Astrocyte of the spinal cord (primary cell): ENCODE data around the gene LCLAT1.

Experiments
- DNase-seq: peaks from one replicate; pipeline ENCODE4 v3.0.0; 2011; ENCODE audit warnings: low read depth, low spot score
- H3K4me3 ChIP-seq: 2 replicates; pipeline ENCODE4 v1.5.1; 2011; ENCODE audit warnings: low read depth, mild to moderate bottlenecking, low read length, moderate library complexity
- in situ Hi-C: cut with HindIII; loops from 2 replicates; pipeline ENCODE4 v1.10.0; 2017; ENCODE audit warnings: low sequenced_read_pairs
- TF ChIP-seq, protein P1 (sequence below): IDR thresholded peaks from 2 replicates; pipeline ENCODE4 v1.5.1; 2012; ENCODE audit warnings: low read depth, mild to moderate bottlenecking, low read length, inconsistent platforms

Gene LCLAT1

DNA sequence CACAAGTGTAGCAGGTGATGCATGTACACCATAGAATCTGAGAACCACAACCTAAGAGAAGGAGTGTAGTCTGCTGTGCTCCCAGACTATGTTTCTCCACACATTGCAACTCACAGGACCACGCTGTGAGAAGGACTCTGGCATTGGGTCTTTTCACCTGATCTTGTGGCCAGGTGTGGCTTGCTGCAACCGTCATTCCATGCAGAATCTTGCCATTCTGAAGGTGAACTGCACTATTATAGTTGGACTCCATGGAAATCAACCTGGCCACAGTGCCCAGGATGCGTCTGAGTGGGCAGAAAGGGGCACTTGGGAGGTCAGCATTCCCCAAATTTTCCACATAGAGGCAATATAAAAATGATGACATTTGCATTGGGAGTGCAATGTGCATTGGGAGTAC lies 237.9 kb downstream of the LCLAT1 start:
- TF ChIP-seq, protein P1, sequence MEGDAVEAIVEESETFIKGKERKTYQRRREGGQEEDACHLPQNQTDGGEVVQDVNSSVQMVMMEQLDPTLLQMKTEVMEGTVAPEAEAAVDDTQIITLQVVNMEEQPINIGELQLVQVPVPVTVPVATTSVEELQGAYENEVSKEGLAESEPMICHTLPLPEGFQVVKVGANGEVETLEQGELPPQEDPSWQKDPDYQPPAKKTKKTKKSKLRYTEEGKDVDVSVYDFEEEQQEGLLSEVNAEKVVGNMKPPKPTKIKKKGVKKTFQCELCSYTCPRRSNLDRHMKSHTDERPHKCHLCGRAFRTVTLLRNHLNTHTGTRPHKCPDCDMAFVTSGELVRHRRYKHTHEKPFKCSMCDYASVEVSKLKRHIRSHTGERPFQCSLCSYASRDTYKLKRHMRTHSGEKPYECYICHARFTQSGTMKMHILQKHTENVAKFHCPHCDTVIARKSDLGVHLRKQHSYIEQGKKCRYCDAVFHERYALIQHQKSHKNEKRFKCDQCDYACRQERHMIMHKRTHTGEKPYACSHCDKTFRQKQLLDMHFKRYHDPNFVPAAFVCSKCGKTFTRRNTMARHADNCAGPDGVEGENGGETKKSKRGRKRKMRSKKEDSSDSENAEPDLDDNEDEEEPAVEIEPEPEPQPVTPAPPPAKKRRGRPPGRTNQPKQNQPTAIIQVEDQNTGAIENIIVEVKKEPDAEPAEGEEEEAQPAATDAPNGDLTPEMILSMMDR, result no peak
- no peak overlapping the region for H3K4me3 ChIP-seq
- in situ Hi-C loops, result no loop called here
- no peak for DNase-seq

DNA sequence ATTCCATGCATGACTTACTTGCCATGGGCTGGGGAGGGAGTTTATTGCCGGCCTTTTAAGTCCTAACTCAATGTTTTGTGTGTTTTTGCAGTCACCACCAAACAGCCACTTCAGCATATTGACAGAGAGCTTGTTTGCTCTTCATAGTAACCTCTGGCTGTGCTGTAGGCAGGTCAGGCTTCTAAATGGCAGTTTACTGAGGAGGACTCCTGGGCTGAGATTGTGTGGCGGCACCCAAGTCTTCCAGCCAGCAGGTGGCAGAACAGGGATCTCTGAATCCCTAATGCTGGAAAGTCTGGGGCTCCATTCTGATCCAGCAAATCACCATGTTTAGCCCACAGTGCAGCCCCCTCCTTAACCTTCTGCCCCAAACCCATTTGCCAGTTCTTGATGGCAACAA lies 239.0 kb downstream of the LCLAT1 start:
- DNase-seq, result no peak
- H3K4me3 ChIP-seq, result no peak overlapping the region
- in situ Hi-C loops, result no loop called here
- TF ChIP-seq, protein P1, result peak; percentile 33

DNA sequence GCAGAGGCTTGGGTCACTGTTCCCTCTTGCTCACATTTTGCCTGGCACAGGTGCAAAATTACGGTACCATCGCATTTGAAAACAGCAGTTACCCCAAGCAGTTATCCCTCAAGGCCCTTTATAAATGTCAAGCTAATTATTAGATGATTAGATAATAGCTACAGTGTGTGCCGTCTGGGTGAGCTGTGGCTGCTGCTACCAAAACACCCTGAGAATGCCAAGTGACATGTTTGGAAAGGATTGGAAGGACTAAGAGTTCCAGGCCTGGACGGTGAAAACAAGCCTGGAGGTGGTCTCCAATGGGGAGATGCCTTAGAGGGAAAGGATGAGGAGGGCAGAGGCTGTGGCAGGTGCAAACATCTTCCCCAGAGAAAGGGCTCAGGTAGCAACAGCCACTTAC lies 239.6 kb downstream of the LCLAT1 start:
- TF ChIP-seq, protein P1, result no peak
- in situ Hi-C loops, result no loop called here
- DNase-seq, result no peak
- H3K4me3 ChIP-seq, result no peak overlapping the region

DNA sequence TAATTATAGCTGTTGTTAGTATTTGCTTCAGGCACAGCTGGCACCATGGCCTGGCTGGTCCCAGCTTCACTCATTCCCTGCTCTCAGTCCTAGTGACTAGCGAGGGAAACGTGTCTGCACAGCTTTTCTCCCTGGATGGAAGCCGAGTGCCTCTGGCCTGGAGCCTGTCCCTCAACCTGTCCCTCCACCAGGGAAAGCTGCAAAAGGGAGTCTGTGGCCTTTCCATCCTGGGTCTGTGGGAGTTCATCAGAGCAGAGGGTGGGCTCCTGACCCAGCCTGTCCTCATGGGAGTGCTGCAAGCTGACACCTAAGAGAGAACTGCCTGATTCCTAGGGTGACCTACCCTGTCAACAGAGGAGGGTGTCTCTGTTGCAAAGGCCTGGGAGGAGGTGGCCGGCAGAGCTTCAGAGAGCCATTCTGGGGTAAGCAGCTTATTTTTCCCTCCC lies 241.9 kb downstream of the LCLAT1 start:
- in situ Hi-C loops, result no loop called here
- TF ChIP-seq, protein P1, result no peak
- DNase-seq, result no peak
- H3K4me3 ChIP-seq, result no peak overlapping the region

DNA sequence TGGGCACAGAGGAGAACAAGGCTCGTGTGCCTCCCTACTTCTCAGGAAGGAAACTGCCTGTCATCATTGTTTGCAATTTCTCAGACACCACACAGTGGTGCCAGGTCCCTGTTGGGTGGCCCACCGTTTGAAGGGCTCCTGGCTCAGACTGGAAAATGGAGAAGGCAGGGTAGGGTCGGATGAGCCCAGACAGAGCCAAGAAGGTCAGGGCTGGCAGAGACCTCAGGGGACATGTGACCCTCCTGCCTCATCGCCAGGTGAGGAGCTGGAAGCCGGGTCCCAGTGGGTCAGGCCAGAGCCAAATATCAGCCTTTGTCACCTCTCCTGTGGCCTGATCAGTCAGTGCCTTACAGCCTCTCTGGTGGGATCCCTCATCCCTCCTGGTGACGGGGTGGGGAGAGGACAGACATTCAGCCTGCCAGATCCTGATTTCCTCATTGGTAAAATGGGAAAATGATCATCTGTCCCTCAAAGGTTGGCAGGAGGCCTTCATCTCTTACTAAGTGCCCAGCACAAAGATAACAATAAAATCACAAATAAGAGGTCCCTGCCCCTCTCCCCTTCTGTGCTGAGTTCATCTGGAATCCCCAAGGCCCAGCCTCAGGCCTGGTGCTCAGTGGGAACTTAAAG lies 242.6 kb downstream of the LCLAT1 start:
- in situ Hi-C loops, result no loop called here
- TF ChIP-seq, protein P1, result no peak
- DNase-seq, result no peak

DNA sequence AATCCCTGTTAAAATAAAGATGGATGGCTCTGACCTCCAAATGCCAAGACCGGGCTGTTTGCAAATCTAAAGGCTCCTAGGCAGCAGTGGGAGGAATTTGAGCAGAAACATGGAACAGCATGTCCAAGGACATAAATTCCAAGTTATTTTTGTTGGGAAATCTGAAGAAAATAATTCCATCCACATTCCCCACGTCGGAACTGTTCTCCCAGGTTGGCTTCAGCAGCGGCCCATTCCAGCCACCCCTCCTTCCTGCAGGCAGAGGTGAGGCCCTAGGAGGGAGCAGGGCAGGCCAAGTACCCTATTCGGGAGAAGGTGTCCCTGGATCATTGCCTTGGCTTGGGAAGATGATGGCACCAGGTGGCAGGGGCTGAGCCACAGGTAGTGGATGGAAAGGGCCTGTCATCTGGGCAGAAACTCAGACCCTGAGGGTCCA lies 243.1 kb downstream of the LCLAT1 start:
- TF ChIP-seq, protein P1, result no peak
- H3K4me3 ChIP-seq, result no peak overlapping the region
- in situ Hi-C loops, result no loop called here
- DNase-seq, result no peak

More for the DNA sequence above, 242.6 kb downstream of the LCLAT1 start:
- no peak overlapping the region for H3K4me3 ChIP-seq
